ENCODE results near the gene PGAM2. TPM values are rescaled to one million over a fixed set of nuclear protein-coding genes. Genes with fewer than 3 reads are reported as not detected.

PGAM2 gene
- total RNA-seq, 1 donor from 2014 or later = 618 TPM

GRCh38 chr7:44060091-44060947 lies 5.0 kb downstream of the PGAM2 start:
- peaks cover 62 to 66% (median 64%) of the 10 kb centered on the region in 3 donors for H3K36me3 ChIP-seq (ENCODE audit: control insufficient read depth in 3 of 3, insufficient read depth in 3 of 3, low read length in 3 of 3)
- H3K27me3 ChIP-seq (ENCODE audit: control insufficient read depth in 3 of 3, insufficient read depth in 3 of 3, low read length in 3 of 3) = no peaks in the 10 kb centered on the region
- no peaks in the 10 kb centered on the region for H3K9me3 ChIP-seq (ENCODE audit: control insufficient read depth in 3 of 3, low read length in 3 of 3)
- H3K4me3 ChIP-seq (ENCODE audit: low read length in 3 of 3) = peak overlapping the region in 1 of 3 donors; percentile 13
- peak overlapping the region in 1 of 3 donors; percentile 33 for H3K9ac ChIP-seq (ENCODE audit: low read depth in 1 of 3, low read length in 3 of 3)
- H3K4me1 ChIP-seq (ENCODE audit: control insufficient read depth in 3 of 3, insufficient read depth in 3 of 3, low read length in 3 of 3) = peaks cover 37 to 81% (median 75%) of the 10 kb centered on the region in 3 donors
- H3K27ac ChIP-seq (ENCODE audit: low read depth, low read length) = no peak overlapping the region

GRCh38 chr7:44059219-44060090 lies 5.9 kb downstream of the PGAM2 start:
- Histone ChIP-seq H3K9ac (ENCODE audit: low read depth in 1 of 3, low read length in 3 of 3) (peak overlapping the region in 1 of 3 donors; percentile 33), H3K9me3 (ENCODE audit: control insufficient read depth in 3 of 3, low read length in 3 of 3) (no peaks in the 10 kb centered on the region), H3K27ac (ENCODE audit: low read depth, low read length) (no peak overlapping the region), H3K4me3 (ENCODE audit: low read length in 3 of 3) (peak overlapping the region in 1 of 3 donors; percentile 13), H3K27me3 (ENCODE audit: control insufficient read depth in 3 of 3, insufficient read depth in 3 of 3, low read length in 3 of 3) (no peaks in the 10 kb centered on the region), H3K36me3 (ENCODE audit: control insufficient read depth in 3 of 3, insufficient read depth in 3 of 3, low read length in 3 of 3) (peaks cover 65 to 68% (median 66%) of the 10 kb centered on the region in 3 donors), H3K4me1 (ENCODE audit: control insufficient read depth in 3 of 3, insufficient read depth in 3 of 3, low read length in 3 of 3) (peaks cover 36 to 75% (median 72%) of the 10 kb centered on the region in 3 donors)

- Histone ChIP-seq H3K9me3 (ENCODE audit: control insufficient read depth in 3 of 3, low read length in 3 of 3) (no peaks in the 10 kb centered on the region), H3K4me1 (ENCODE audit: control insufficient read depth in 3 of 3, insufficient read depth in 3 of 3, low read length in 3 of 3) (peaks cover 31 to 69% (median 67%) of the 10 kb centered on the region in 3 donors), H3K4me3 (ENCODE audit: low read length in 3 of 3) (no peak overlapping the region), H3K27ac (ENCODE audit: low read depth, low read length) (no peak overlapping the region), H3K36me3 (ENCODE audit: control insufficient read depth in 3 of 3, insufficient read depth in 3 of 3, low read length in 3 of 3) (peaks cover 60 to 69% (median 68%) of the 10 kb centered on the region in 3 donors), H3K27me3 (ENCODE audit: control insufficient read depth in 3 of 3, insufficient read depth in 3 of 3, low read length in 3 of 3) (no peaks in the 10 kb centered on the region), H3K9ac (ENCODE audit: low read depth in 1 of 3, low read length in 3 of 3) (no peak overlapping the region)
These were observed 6.6 kb downstream of the PGAM2 start for GRCh38 chr7:44058759-44059218.

GRCh38 chr7:44057849-44058758 lies 7.3 kb downstream of the PGAM2 start:
- Histone ChIP-seq H3K9me3 (ENCODE audit: control insufficient read depth in 3 of 3, low read length in 3 of 3) (no peaks in the 10 kb centered on the region), H3K4me1 (ENCODE audit: control insufficient read depth in 3 of 3, insufficient read depth in 3 of 3, low read length in 3 of 3) (peaks cover 31 to 64% (median 64%) of the 10 kb centered on the region in 3 donors), H3K9ac (ENCODE audit: low read depth in 1 of 3, low read length in 3 of 3) (peak overlapping the region in 1 of 3 donors; percentile 45), H3K36me3 (ENCODE audit: control insufficient read depth in 3 of 3, insufficient read depth in 3 of 3, low read length in 3 of 3) (peaks cover 61 to 72% (median 70%) of the 10 kb centered on the region in 3 donors), H3K4me3 (ENCODE audit: low read length in 3 of 3) (no peak overlapping the region), H3K27ac (ENCODE audit: low read depth, low read length) (peak overlapping the region; percentile 21), H3K27me3 (ENCODE audit: control insufficient read depth in 3 of 3, insufficient read depth in 3 of 3, low read length in 3 of 3) (no peaks in the 10 kb centered on the region)

- Histone ChIP-seq H3K27me3 (ENCODE audit: control insufficient read depth in 3 of 3, insufficient read depth in 3 of 3, low read length in 3 of 3) (no peaks in the 10 kb centered on the region), H3K4me3 (ENCODE audit: low read length in 3 of 3) (no peak overlapping the region), H3K4me1 (ENCODE audit: control insufficient read depth in 3 of 3, insufficient read depth in 3 of 3, low read length in 3 of 3) (peaks cover 26 to 57% (median 56%) of the 10 kb centered on the region in 3 donors), H3K27ac (ENCODE audit: low read depth, low read length) (peak overlapping the region; percentile 21), H3K36me3 (ENCODE audit: control insufficient read depth in 3 of 3, insufficient read depth in 3 of 3, low read length in 3 of 3) (peaks cover 62 to 75% (median 74%) of the 10 kb centered on the region in 3 donors), H3K9ac (ENCODE audit: low read depth in 1 of 3, low read length in 3 of 3) (peak overlapping the region in 1 of 3 donors; percentile 45), H3K9me3 (ENCODE audit: control insufficient read depth in 3 of 3, low read length in 3 of 3) (no peaks in the 10 kb centered on the region)
These were observed 8.1 kb downstream of the PGAM2 start for GRCh38 chr7:44057181-44057848.

GRCh38 chr7:44056681-44057080 lies 8.7 kb downstream of the PGAM2 start:
- no peak overlapping the region for H3K4me3 ChIP-seq (ENCODE audit: low read length in 3 of 3)
- H3K27me3 ChIP-seq (ENCODE audit: control insufficient read depth in 3 of 3, insufficient read depth in 3 of 3, low read length in 3 of 3) = no peaks in the 10 kb centered on the region
- H3K36me3 ChIP-seq (ENCODE audit: control insufficient read depth in 3 of 3, insufficient read depth in 3 of 3, low read length in 3 of 3) = peaks cover 60 to 74% (median 73%) of the 10 kb centered on the region in 3 donors
- H3K4me1 ChIP-seq (ENCODE audit: control insufficient read depth in 3 of 3, insufficient read depth in 3 of 3, low read length in 3 of 3) = peaks cover 19 to 53% (median 50%) of the 10 kb centered on the region in 3 donors
- H3K27ac ChIP-seq (ENCODE audit: low read depth, low read length) = peak overlapping the region; percentile 21
- H3K9me3 ChIP-seq (ENCODE audit: control insufficient read depth in 3 of 3, low read length in 3 of 3) = no peaks in the 10 kb centered on the region
- H3K9ac ChIP-seq (ENCODE audit: low read depth in 1 of 3, low read length in 3 of 3) = peak overlapping the region in 1 of 3 donors; percentile 45

- H3K27me3 ChIP-seq (ENCODE audit: control insufficient read depth in 3 of 3, insufficient read depth in 3 of 3, low read length in 3 of 3) = no peaks in the 10 kb centered on the region
- no peak overlapping the region for H3K4me3 ChIP-seq (ENCODE audit: low read length in 3 of 3)
- H3K4me1 ChIP-seq (ENCODE audit: control insufficient read depth in 3 of 3, insufficient read depth in 3 of 3, low read length in 3 of 3) = peaks cover 12 to 30% (median 24%) of the 10 kb centered on the region in 3 donors
- no peaks in the 10 kb centered on the region for H3K9me3 ChIP-seq (ENCODE audit: control insufficient read depth in 3 of 3, low read length in 3 of 3)
- no peak overlapping the region for H3K9ac ChIP-seq (ENCODE audit: low read depth in 1 of 3, low read length in 3 of 3)
- peaks cover 47 to 61% (median 57%) of the 10 kb centered on the region in 3 donors for H3K36me3 ChIP-seq (ENCODE audit: control insufficient read depth in 3 of 3, insufficient read depth in 3 of 3, low read length in 3 of 3)
- no peak overlapping the region for H3K27ac ChIP-seq (ENCODE audit: low read depth, low read length)
These were observed 12.5 kb downstream of the PGAM2 start for GRCh38 chr7:44052771-44053365.

DNA sequence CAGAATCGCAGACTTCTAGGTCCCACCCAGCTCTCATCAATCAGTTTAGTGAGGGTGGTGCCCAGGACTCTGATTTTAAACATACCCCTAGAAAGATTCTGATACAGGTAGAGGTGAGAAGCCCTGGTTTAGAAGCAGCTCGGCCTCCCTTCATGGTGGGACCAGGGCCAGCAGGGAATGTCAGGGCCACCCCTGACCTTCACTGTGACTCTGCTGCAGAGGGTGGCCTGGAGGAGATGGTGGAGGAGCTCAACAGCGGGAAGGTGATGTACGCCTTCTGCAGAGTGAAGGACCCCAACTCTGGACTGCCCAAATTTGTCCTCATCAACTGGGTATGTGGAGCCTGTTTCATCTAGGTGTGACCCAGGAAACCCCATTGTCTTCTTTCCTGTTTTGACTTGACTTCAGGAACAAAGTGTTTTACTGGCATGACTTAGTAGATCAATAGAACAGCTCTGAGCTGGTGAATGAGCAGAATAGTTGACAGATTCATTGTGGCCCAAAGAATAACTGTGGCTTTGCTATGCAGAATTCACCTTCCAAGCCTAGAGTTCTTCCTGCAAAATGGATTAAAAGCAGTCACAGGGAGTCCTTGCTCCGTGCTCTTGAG lies 13.7 kb downstream of the PGAM2 start:
- Histone ChIP-seq H3K9ac (ENCODE audit: low read depth in 1 of 3, low read length in 3 of 3) (no peak overlapping the region), H3K4me1 (ENCODE audit: control insufficient read depth in 3 of 3, insufficient read depth in 3 of 3, low read length in 3 of 3) (peaks cover 4 to 21% (median 12%) of the 10 kb centered on the region in 3 donors), H3K9me3 (ENCODE audit: control insufficient read depth in 3 of 3, low read length in 3 of 3) (no peaks in the 10 kb centered on the region), H3K27ac (ENCODE audit: low read depth, low read length) (no peak overlapping the region), H3K27me3 (ENCODE audit: control insufficient read depth in 3 of 3, insufficient read depth in 3 of 3, low read length in 3 of 3) (no peaks in the 10 kb centered on the region), H3K36me3 (ENCODE audit: control insufficient read depth in 3 of 3, insufficient read depth in 3 of 3, low read length in 3 of 3) (peaks cover 40 to 58% (median 46%) of the 10 kb centered on the region in 3 donors), H3K4me3 (ENCODE audit: low read length in 3 of 3) (no peak overlapping the region)
